HG02610 (cell line): Measurements from ENCODE around the gene CDH22.

Experiments used
- ATAC-seq: cut with Tn5 transposase; IDR thresholded peaks from one replicate; pipeline ENCODE4 v1.9.1; 2021; ENCODE audit warnings: mild to moderate bottlenecking, moderate library complexity; ENCODE audit not compliant: unreplicated experiment

Gene CDH22

DNA sequence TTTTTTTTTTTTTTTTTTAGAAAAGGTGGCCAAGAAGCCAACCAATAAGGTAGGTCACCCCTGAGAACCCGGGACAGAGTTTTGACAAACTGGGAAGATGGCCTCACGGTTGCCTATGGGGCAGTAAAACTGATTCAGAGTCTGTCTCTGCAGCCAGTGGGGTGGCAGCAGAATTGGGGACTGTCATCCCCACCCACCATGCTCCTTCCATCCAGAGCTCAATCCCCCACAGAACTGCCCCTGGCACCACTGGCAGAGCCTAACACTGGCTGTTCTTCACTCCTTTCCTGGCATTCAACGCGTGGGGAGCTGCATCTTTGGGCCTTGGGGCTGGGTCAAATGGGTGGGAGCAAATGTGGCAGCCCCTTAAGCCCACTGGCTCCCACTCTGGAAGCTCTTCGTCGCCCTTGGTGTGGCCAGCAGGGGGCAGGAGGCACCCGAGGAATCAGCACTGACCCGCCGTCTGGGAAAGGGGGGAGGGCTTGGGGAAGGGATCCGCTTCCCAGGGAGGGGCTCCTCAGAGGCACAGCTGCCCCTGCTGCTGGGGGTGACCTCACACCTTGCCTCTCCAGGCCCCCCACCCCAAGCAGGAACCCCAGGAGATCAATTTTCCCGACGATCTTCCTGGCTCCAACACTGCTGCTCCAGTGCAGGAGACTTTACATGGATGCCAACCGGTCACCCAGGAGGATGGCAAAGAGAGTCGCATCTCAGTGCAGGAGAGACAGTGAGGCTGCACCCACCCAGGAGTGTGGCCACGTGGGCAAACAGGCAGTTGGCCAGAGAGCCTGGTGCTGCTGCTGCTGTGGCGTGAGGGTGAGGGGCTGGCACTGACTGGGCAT lies 179.8 kb downstream of the CDH22 start:
- no peak for ATAC-seq

DNA sequence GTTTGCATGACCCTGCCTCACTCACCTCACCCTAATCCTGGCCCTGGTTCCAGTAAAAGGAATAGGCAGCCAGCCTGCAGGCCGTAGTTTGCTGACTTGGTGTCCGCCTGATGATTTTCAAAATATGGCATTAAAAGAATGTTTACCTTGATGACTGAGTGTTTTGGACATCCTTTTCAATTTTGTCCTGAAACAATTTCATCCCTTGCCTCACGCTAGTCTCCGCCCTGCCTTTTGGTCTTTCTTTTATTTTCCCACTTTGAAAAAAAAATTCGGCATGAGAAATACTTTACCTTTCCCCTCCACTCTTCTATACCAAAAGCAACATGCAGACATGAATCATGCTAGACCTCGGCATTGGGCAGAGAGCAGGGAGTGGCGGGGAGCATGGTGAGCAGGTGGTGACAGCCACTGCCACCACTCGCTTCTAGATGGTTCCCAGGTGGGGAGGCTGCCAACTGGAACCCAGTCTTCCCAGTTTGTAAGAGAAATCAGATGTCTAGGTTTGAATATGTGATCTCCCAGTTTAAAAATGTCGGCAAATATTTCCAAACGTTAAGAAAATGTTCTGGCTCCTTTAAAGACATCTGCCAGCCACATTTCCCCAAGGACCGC lies 180.8 kb downstream of the CDH22 start:
- no peak for ATAC-seq

DNA sequence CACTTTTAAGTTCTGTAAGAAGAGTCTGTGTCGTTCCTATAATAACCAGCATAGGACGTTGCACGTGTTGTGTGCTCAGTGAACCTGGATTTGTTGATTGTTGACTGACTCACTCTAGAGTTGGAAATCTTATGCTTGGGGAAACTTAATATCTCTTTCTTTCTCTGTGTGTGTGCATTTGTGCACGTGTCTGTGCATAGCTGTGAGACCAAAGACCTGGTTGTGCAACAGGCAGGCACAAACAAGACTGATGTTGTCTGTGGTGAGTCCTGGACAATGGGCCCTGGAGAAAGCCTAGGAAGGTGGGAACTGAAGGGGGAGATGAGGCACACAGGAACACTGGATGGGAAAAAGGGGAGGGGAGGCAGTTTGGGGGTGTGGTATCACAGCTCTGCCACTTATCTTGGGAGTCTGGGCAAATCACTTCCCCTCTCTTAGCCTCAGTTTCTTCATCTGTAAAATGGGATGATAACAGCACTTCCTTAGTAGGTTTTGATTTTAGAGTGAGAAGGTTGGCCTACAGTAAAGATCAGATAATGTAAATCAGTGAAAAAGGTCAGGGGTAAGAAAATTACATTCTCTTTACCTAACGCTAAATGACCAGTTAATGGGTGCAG lies 181.8 kb downstream of the CDH22 start:
- ATAC-seq = no peak
